NCI-H2227 treated with DMSO at 0.1 percent for 48 hours (cell line): ENCODE measurements around the gene DGKE.

Source experiments
- DNase-seq: peaks from one replicate; lab custom pipeline; 2025; lab: John Stamatoyannopoulos, UW

Gene DGKE

DNA sequence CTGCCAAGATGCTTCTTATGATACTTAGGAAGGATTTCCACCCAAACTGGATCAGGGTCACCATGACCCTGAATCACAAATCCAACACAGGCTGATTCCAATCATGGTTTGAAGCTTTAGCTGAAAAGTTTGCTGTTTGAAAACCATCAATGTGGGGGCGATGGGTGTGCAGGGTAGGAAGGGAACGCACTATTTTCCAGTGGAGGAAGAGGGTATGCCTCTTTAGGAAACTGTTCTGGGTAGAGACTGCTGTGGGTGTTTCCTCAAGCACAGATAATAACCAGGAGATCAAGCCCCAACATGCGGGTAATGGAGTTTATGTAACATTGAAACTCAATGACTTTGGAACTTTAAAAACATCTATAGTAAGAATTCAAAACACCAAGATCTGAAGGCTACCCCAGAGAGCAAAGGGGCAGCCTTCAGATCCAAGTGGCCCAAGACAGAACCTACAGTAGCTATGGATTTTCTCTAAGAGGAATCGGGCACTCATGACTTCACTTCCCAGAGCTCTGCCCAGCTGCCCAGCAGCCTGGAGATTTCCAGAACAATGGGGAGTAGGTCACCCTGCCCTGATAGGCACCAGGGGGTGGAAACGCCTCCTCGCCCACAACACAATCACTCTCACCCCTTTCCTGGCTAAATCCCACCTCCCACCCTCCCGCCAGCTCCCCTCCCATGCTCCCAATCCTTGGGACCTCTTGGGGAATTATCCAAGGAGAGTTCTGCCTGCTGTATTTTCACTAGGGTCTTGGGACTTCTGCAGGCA lies 57.1 kb downstream of the DGKE start:
- no peak for DNase-seq

GRCh38 chr17:56891751-56892150 lies 57.8 kb downstream of the DGKE start:
- no peak for DNase-seq

- no peak for DNase-seq
Observed at GRCh38 chr17:56892333-56892732, 58.4 kb downstream of the DGKE start.

GRCh38 chr17:56893503-56893902 lies 59.6 kb downstream of the DGKE start:
- no peak for DNase-seq

- no peak for DNase-seq
Observed at GRCh38 chr17:56894859-56895455, 61.0 kb downstream of the DGKE start.

- no peak for DNase-seq
Observed at GRCh38 chr17:56896217-56896967, 62.4 kb downstream of the DGKE start.

DNA sequence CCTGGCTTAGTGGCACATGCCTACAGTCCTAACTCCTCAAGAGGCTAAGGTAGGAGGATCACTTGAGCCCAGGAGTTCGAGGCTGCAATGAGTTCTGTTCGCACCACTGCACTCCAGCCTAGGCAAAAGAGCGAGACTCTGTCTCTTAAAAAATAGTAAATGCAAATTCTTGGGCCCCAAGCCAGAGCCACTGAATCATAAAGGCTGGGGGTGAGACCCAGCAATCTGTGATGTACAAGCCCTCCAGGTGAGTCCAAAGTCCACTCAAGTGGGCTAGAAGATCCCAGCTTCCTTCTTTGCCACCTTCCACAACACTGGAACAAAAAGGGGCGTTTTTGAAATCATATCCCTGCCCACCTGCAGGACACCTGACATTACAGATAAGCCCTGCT lies 63.0 kb downstream of the DGKE start:
- DNase-seq: no peak

- DNase-seq: no peak
Observed at GRCh38 chr17:56897646-56898424, 63.9 kb downstream of the DGKE start.

- DNase-seq: no peak
Observed at GRCh38 chr17:56898874-56899273, 64.9 kb downstream of the DGKE start.

GRCh38 chr17:56899403-56899802 lies 65.5 kb downstream of the DGKE start:
- DNase-seq: no peak

DNA sequence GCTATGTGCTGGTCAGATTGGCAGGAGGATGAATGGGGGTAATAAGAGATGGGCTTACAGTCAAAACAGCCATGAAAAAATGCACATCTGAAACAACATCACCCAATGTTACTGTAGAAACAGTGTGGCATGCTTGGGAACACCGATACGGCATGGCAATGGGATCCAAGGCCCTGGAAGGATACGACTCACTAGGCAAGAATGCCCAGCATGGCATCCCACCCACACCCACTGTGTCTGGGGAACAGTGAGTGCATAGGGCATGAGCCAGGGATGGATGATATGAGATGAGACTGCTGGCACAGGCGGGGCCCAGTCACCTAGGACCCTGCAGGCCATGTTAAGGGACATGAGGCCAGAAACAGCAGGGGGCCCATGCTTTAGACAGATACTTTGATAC lies 68.4 kb downstream of the DGKE start:
- DNase-seq: no peak

DNA sequence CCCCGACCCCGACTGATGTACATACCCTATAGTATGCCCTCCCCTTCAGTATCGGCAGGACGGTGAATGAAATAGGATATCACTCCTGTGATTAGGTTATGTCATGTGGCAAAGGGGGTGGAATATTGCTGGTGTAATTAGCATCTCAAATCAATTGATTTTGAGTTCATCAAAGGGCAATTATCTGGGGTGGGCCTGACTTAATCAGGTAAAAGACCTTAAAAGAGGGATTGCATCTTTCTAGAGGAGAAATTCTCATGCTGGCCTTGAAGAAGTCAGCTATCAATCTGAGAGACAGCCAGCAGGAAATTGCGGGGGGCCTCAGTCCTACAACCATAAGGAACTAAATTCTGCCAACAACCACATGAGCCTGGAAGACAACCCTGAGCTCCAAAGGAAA lies 69.6 kb downstream of the DGKE start:
- DNase-seq: no peak

DNA sequence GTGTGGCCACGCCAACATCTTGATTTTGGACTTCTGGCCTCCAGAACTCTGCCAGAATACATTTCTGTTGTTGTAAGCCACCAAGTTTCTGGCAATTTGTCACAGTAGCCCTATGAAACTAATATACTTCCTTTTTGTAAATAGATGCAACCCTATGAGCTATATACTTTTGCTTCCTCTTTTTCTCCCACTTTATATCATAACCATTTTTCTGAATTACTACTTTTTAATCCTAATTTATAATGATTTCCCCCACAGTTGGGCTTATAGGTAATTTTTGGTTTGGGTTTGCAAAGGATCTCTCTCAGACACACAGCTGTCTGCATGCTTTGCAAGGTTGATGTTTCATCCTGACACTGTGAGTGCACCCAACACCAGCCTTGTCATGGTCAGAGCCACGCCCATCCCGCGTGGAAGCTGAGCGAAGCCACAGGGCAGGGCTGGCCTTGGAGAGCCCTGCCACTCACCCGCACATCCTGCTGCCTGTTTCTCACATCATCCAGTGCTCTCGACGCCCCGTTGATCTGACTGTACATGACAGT lies 74.1 kb downstream of the DGKE start:
- no peak for DNase-seq

GRCh38 chr17:56909742-56910508 lies 76.0 kb downstream of the DGKE start:
- DNase-seq: no peak

DNA sequence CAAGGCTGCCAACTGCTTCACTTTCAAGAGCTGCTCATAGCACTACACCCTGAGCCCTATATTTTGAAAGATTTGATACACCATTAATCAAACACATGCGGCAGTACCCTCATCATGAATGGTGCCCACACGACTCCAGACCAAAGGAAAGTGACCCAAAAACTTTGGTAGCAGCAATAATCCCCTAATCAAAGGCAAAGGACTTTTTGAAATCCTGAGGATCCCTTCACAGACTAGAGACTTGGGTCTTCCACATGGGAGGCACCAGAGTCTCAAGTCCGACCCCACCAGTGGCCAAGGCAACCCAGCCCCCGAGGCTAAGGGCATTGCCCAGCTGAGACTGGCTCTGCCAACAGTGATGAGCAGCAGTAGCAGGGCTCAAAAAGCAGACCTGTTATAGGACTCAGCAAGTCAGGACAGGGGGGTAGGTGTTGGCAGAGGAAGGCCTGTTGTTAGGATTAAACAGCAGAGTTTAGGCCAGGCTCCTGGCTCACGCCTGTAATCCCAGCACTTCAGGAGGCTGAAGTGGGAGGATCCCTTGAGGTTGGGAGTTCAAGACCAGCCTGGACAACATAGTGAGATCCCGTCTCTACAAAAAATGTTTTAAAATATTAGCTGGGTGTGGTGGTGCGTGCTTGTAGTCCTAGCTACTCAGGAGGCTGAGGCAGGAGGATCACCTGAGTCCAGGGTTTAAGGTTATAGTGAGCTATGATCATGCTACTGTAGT lies 76.7 kb downstream of the DGKE start:
- no peak for DNase-seq

DNA sequence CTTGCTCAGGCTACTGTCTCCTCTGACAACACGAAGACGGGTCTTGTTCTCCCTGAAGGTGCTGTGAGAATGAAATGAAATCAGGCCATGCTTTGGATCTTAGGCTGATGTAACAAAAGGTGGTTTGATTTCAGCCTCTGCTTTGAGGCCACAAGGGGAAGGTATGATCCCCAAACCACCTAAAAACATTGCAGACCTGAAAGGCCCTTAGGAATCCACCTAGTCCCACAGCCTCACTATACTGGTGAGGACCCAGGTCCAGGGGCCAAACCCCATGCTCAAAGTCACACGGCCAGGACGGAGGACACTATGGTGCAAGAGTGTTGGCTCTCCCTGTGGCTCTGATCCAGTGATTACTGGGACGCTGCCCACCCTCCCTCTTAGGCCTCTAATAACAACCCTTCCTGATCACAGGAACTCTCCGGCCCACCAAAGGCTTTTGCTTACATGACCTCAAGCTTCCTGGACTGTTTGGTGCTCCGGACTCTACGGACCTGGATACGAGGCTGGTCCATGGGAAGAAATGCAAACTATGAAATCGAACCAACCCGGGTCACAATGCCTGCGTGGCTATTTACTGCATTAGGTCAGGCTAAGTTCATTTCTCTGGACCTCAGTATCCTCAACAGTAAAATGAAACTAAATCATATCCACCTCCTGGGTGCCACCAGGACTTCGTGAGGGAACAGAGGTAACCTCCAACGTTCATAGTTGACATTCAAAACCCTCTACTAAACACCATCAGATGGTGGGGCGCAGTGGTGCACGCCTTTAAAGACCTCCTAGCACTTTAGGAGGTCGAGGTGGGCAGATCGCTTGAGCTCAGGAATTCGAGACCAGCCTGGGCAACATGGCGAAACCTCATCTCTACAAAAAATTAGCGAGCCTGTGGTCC lies 78.4 kb downstream of the DGKE start:
- DNase-seq: no peak

DNA sequence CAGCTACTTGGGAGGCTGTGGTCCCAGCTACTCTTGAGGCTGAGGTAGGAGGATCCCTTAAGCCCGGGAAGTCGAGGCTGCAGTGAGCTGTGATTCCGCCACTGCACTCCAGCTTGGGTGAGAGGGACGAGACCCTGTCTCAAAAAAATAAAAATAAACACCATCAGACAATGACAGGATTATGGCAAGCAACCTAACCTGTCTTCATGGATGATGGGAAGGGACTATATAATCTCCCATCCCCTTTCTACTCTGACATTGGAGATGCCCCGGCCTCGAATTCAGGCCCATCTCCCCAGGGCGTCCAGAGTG lies 79.0 kb downstream of the DGKE start:
- no peak for DNase-seq

GRCh38 chr17:56913353-56913866 lies 79.5 kb downstream of the DGKE start:
- peak; percentile 43 for DNase-seq

DNA sequence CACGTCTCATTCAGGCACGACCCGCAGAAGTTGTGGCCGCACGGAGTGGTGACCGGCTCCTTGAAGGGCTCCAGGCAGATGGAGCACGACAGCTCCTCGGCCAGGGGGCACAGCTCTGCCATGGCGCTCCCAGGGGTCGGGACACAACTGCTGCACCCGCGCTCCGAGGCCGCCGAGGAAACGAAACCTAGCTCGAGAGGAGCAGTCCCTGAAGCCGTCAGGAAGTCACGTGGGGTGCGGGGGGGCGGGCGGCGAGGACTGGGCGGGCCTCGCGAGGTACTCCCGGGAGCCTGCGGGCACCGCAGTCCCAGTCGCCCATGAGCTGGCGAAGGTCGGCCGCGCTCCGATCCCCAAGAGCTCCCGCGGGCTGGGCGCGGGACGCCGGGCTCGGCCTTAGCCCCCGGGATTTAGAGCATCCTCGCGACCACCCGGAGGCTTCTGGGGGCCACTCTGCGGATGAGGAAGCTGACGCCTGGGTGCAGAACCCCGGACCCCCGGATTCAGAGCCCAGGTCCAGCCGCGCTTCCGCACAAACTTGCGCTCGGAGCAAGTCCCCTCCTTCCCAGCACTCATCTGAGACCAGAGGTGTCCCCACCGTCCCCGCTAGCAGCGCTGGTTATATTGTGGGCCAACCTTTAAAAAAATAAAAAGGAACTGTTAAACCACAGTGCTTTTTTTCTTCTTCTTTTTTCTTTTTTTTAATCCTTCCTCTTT lies 80.1 kb downstream of the DGKE start, which contains the start of gene TRIM25:
TSS of gene TRIM25 (minus strand) at position 183 of the 714 bp plus-strand sequence. CDS start at position 122, 61 bp downstream.
- DNase-seq: peak; percentile 85
